ENCODE results near the gene TSSK6. TPM values are rescaled to one million over a fixed set of nuclear protein-coding genes. Genes with fewer than 3 reads are reported as not detected.

Gene TSSK6
- total RNA-seq, 1 experiment from 2014 or later, result 4.5 TPM

DNA sequence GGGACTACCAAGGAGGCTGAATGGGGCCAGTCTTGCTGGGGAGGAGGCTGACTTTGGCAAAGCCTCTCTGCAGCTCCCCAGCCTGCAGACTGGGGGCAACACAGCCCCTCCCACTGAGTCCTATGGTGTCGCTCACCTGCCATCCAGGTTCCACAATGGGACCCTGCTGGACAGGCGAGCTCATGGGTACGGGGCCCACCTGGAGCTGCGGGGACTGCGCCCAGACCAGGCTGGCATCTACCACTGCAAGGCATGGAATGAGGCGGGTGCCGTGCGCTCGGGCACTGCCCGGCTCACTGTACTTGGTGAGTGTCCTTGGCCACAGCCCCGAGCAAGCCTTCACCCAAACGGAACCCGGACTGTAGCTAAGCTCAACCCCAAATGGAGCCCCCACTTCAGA, 27.8 kb upstream of the TSSK6 start:
- BruUV-seq (replicated peaks), result no TSS peak
- Histone ChIP-seq H2AFZ (ENCODE audit: low read length) (no peak overlapping the region), H3K27me3 (ENCODE audit: low read length) (no peaks in the 10 kb centered on the region), H3F3A (ENCODE audit: low read length, unreplicated experiment) (no peaks in the 10 kb centered on the region), H3K9ac (ENCODE audit: low read length) (no peak overlapping the region), H3K79me2 (ENCODE audit: low read length) (no peaks in the 10 kb centered on the region), H4K20me1 (ENCODE audit: low read length) (no peaks in the 10 kb centered on the region), H3K36me3 (ENCODE audit: low read depth, low read length) (no peaks in the 10 kb centered on the region), H3K9me2 (replicated peaks; ENCODE audit: low read length) (no peaks in the 10 kb centered on the region), H3K27ac (ENCODE audit: low read length) (no peak overlapping the region), H3K9me3 (ENCODE audit: low read length) (no peaks in the 10 kb centered on the region), H3K4me1 (ENCODE audit: insufficient read depth, low read length) (peaks cover 9% of the 10 kb centered on the region; the same call in 1 of the 2 replicates), H3K4me2 (ENCODE audit: low read length) (no peak overlapping the region), H3K4me3 (ENCODE audit: low read length) (no peak overlapping the region)
- DNase-seq (no peak), ATAC-seq (no peak)
- intact Hi-C loops (cut with micrococcal nuclease), result no loop called here
- CTCF ChIA-PET, result interaction anchor here (0.5 kb wide), 1 partner anchor 70 kb away, joined by 5 read pairs; no protein-coding TSS in a partner anchor
- POLR2A ChIA-PET (ENCODE audit: unreplicated experiment), result no interaction called here
- no peak for TF ChIP-seq EZH2phosphoT487 (IDR thresholded peaks at IDR 0.05; ENCODE audit: borderline replicate concordance, low read length)
- TF ChIP-seq CTCF (conservative IDR thresholded peaks at IDR 0.05; ENCODE audit: low read depth, low read length), result no peak
- TF ChIP-seq EZH2 (IDR thresholded peaks at IDR 0.05; ENCODE audit: low read length, unreplicated experiment), result no peak

DNA sequence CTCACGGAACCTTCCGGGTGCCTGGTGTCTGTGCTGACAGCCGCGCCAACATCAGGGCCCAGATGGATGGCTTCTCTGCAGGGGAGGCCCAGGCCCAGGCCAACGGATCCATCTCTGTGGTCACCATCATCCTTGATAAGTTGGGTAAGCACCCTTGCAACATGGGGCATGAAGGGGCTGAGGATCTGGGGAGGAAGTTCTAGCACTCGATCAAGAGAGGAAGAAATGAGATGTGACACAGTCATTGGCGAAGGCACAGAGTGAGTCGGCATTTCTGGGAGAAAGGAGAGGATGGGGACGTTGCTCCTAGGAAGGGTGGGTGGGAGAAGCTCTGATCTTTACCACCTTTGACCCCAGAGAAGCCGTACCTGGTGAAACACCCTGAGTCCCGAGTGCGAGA, 27.2 kb upstream of the TSSK6 start:
- Histone ChIP-seq H3K9me2 (replicated peaks; ENCODE audit: low read length) (no peaks in the 10 kb centered on the region), H2AFZ (ENCODE audit: low read length) (no peak overlapping the region), H3K9ac (ENCODE audit: low read length) (no peak overlapping the region), H3K4me3 (ENCODE audit: low read length) (no peak overlapping the region), H3K27ac (ENCODE audit: low read length) (no peak overlapping the region), H3K4me2 (ENCODE audit: low read length) (no peak overlapping the region), H3F3A (ENCODE audit: low read length, unreplicated experiment) (no peaks in the 10 kb centered on the region), H3K9me3 (ENCODE audit: low read length) (no peaks in the 10 kb centered on the region), H3K4me1 (ENCODE audit: insufficient read depth, low read length) (peaks cover 9% of the 10 kb centered on the region; the same call in 1 of the 2 replicates), H3K79me2 (ENCODE audit: low read length) (no peaks in the 10 kb centered on the region), H3K27me3 (ENCODE audit: low read length) (no peaks in the 10 kb centered on the region), H4K20me1 (ENCODE audit: low read length) (no peaks in the 10 kb centered on the region), H3K36me3 (ENCODE audit: low read depth, low read length) (no peaks in the 10 kb centered on the region)
- ATAC-seq, result no peak
- DNase-seq, result no peak
- TF ChIP-seq EZH2 (IDR thresholded peaks at IDR 0.05; ENCODE audit: low read length, unreplicated experiment) (no peak), EZH2phosphoT487 (IDR thresholded peaks at IDR 0.05; ENCODE audit: borderline replicate concordance, low read length) (no peak), CTCF (conservative IDR thresholded peaks at IDR 0.05; ENCODE audit: low read depth, low read length) (no peak)
- intact Hi-C loops (cut with micrococcal nuclease), result no loop called here
- CTCF ChIA-PET, result no interaction called here
- POLR2A ChIA-PET (ENCODE audit: unreplicated experiment), result no interaction called here
- no TSS peak for BruUV-seq (replicated peaks)

DNA sequence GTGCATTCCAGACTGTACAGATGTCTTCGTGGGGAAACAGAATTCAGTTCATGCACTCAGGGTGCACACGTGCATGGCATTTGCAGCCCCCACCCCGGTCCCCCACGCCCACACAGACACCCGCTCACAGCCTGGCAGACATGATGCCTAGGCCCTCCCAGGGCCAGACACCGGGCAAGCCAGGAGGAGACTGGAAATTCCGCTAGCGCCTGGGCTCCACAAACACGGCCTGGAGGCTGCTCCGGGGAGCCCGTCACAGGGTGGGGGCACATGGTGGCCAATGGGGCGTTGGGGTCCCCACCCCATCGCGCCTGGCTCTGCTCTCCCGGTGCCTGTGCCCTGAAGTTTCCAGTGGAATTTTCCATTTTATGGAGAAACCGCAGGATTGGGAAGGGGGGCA, 26.3 kb upstream of the TSSK6 start:
- ATAC-seq (no peak), DNase-seq (no peak)
- Histone ChIP-seq H3K4me2 (ENCODE audit: low read length) (peak overlapping the region; percentile 86; the same call in 1 of the 2 replicates), H3K9me2 (replicated peaks; ENCODE audit: low read length) (no peaks in the 10 kb centered on the region), H3K4me3 (ENCODE audit: low read length) (no peak overlapping the region), H3K9ac (ENCODE audit: low read length) (no peak overlapping the region), H4K20me1 (ENCODE audit: low read length) (no peaks in the 10 kb centered on the region), H3K79me2 (ENCODE audit: low read length) (no peaks in the 10 kb centered on the region), H3K9me3 (ENCODE audit: low read length) (no peaks in the 10 kb centered on the region), H3K36me3 (ENCODE audit: low read depth, low read length) (no peaks in the 10 kb centered on the region), H2AFZ (ENCODE audit: low read length) (no peak overlapping the region), H3K4me1 (ENCODE audit: insufficient read depth, low read length) (peaks cover 9% of the 10 kb centered on the region; the same call in 1 of the 2 replicates), H3F3A (ENCODE audit: low read length, unreplicated experiment) (no peaks in the 10 kb centered on the region), H3K27me3 (ENCODE audit: low read length) (no peaks in the 10 kb centered on the region), H3K27ac (ENCODE audit: low read length) (no peak overlapping the region)
- ChIA-PET POLR2A (ENCODE audit: unreplicated experiment) (interaction anchor here (0.6 kb wide), 1 partner anchor 11 kb away, joined by 3 read pairs; no protein-coding TSS in a partner anchor), CTCF (interaction anchor here (1.0 kb wide), 1 partner anchor 11 kb away, joined by 4 read pairs; no protein-coding TSS in a partner anchor)
- BruUV-seq (replicated peaks), result no TSS peak
- intact Hi-C loops (cut with micrococcal nuclease), result no loop called here
- TF ChIP-seq CTCF (conservative IDR thresholded peaks at IDR 0.05; ENCODE audit: low read depth, low read length), result no peak
- TF ChIP-seq EZH2phosphoT487 (IDR thresholded peaks at IDR 0.05; ENCODE audit: borderline replicate concordance, low read length), result no peak
- no peak for TF ChIP-seq EZH2 (IDR thresholded peaks at IDR 0.05; ENCODE audit: low read length, unreplicated experiment)

Measured in PC-3 (cell line).